ENCODE results near the gene SNX12. TPM values are rescaled to one million over a fixed set of nuclear protein-coding genes. Genes with fewer than 3 reads are reported as not detected.

SNX12 gene
- total RNA-seq, 1 donor from 2014 or later = 60.9 TPM

- no peaks in the 10 kb centered on the region for H3K4me1 Mint-ChIP-seq (ENCODE audit: low read depth)
- no peak for TF ChIP-seq CTCF (IDR thresholded peaks at IDR 0.05)
- no peak overlapping the region for H3K27ac Mint-ChIP-seq (ENCODE audit: unreplicated experiment)
- no peaks in the 10 kb centered on the region for H3K27me3 Mint-ChIP-seq (ENCODE audit: low read depth)
- H3K9me3 Mint-ChIP-seq (ENCODE audit: low read depth) = peaks cover 4% of the 10 kb centered on the region
- no peak overlapping the region for H3K4me3 Mint-ChIP-seq (ENCODE audit: unreplicated experiment)
- no peaks in the 10 kb centered on the region for H3K36me3 Mint-ChIP-seq (ENCODE audit: low read depth)
- no peak for DNase-seq (ENCODE audit: low spot score)
Observed at GRCh38 chrX:71085900-71086299, 17.8 kb upstream of the SNX12 start.

GRCh38 chrX:71082822-71083221, 14.7 kb upstream of the SNX12 start:
- H3K4me3 Mint-ChIP-seq (ENCODE audit: unreplicated experiment) = no peak overlapping the region
- H3K9me3 Mint-ChIP-seq (ENCODE audit: low read depth) = peaks cover 3% of the 10 kb centered on the region

GRCh38 chrX:71082124-71082647, 14.1 kb upstream of the SNX12 start:
- H3K4me1 Mint-ChIP-seq (ENCODE audit: low read depth) = no peaks in the 10 kb centered on the region
- DNase-seq (ENCODE audit: low spot score) = no peak
- no peaks in the 10 kb centered on the region for H3K36me3 Mint-ChIP-seq (ENCODE audit: low read depth)
- H3K9me3 Mint-ChIP-seq (ENCODE audit: low read depth) = peaks cover 4% of the 10 kb centered on the region
- H3K4me3 Mint-ChIP-seq (ENCODE audit: unreplicated experiment) = no peak overlapping the region
- H3K27me3 Mint-ChIP-seq (ENCODE audit: low read depth) = no peaks in the 10 kb centered on the region
- TF ChIP-seq CTCF (IDR thresholded peaks at IDR 0.05) = no peak
- H3K27ac Mint-ChIP-seq (ENCODE audit: unreplicated experiment) = no peak overlapping the region

More at GRCh38 chrX:71082822-71083221, 14.7 kb upstream of the SNX12 start:
- DNase-seq (ENCODE audit: low spot score) = no peak
- Mint-ChIP-seq H3K36me3 (ENCODE audit: low read depth) (no peaks in the 10 kb centered on the region), H3K4me1 (ENCODE audit: low read depth) (no peaks in the 10 kb centered on the region), H3K27me3 (ENCODE audit: low read depth) (no peaks in the 10 kb centered on the region), H3K27ac (ENCODE audit: unreplicated experiment) (no peak overlapping the region)
- no peak for TF ChIP-seq CTCF (IDR thresholded peaks at IDR 0.05)

GRCh38 chrX:71081330-71082123, 13.4 kb upstream of the SNX12 start:
- Mint-ChIP-seq H3K9me3 (ENCODE audit: low read depth) (peaks cover 4% of the 10 kb centered on the region), H3K36me3 (ENCODE audit: low read depth) (no peaks in the 10 kb centered on the region), H3K27me3 (ENCODE audit: low read depth) (no peaks in the 10 kb centered on the region), H3K4me3 (ENCODE audit: unreplicated experiment) (no peak overlapping the region), H3K27ac (ENCODE audit: unreplicated experiment) (no peak overlapping the region), H3K4me1 (ENCODE audit: low read depth) (no peaks in the 10 kb centered on the region)
- no peak for DNase-seq (ENCODE audit: low spot score)
- TF ChIP-seq CTCF (IDR thresholded peaks at IDR 0.05) = no peak

GRCh38 chrX:71070531-71070930, 2.4 kb upstream of the SNX12 start:
- no peak for DNase-seq (ENCODE audit: low spot score)
- H3K27ac Mint-ChIP-seq (ENCODE audit: unreplicated experiment) = no peak overlapping the region
- H3K27me3 Mint-ChIP-seq (ENCODE audit: low read depth) = no peaks in the 10 kb centered on the region
- H3K36me3 Mint-ChIP-seq (ENCODE audit: low read depth) = no peaks in the 10 kb centered on the region
- no peaks in the 10 kb centered on the region for H3K9me3 Mint-ChIP-seq (ENCODE audit: low read depth)
- H3K4me1 Mint-ChIP-seq (ENCODE audit: low read depth) = peaks cover 7% of the 10 kb centered on the region
- no peak for TF ChIP-seq CTCF (IDR thresholded peaks at IDR 0.05)
- no peak overlapping the region for H3K4me3 Mint-ChIP-seq (ENCODE audit: unreplicated experiment)
